Urinary bladder (tissue), 4 donors: ENCODE data around the gene SLAMF1. TPM values are rescaled to one million over a fixed set of nuclear protein-coding genes. Genes with fewer than 3 reads are reported as not detected.
"Not testable (repeated sequence)": the region's sequence is repeated elsewhere in the genome, so short reads cannot be mapped to it uniquely, and the experiment has no call there.

Experiments used
- DNase-seq: peaks from one replicate; pipeline ENCODE4 v3.0.0-alpha.2; 2015; ENCODE audit errors: extremely low spot score
- H3K27ac ChIP-seq: one replicate; pipeline ENCODE4 v1.5.1; 2013; ENCODE audit warnings: low read depth, mild to moderate bottlenecking, moderate library complexity
- H3K36me3 ChIP-seq: one replicate; pipeline ENCODE4 v1.6.1; 2013; ENCODE audit warnings: mild to moderate bottlenecking, moderate library complexity; ENCODE audit not compliant: insufficient read depth
- H3K4me1 ChIP-seq: one replicate; pipeline ENCODE4 v1.6.1; 2013; ENCODE audit warnings: mild to moderate bottlenecking, moderate library complexity; ENCODE audit not compliant: insufficient read depth
- H3K4me3 ChIP-seq: one replicate; pipeline ENCODE4 v1.5.1; 2013; ENCODE audit warnings: low read depth, low read length
- WGBS: extraction: QIAGEN DNeasy Blood & Tissue Kit; methylation state at CpG from one replicate; pipeline ENCODE4 v1.1.7; 2013; 5-methylcytosine and 5-hydroxymethylcytosine counted together
- polyA plus RNA-seq: library from polyadenylated mRNA; stranded (reverse); fragments of 200-250 nt; gene quantifications from one replicate; pipeline ENCODE4 v1.2.3, GENCODE V29; 2013
- total RNA-seq: library from RNA; depleted of rRNA; stranded (reverse); fragments of >200 nt; gene quantifications from one replicate; pipeline ENCODE4 v1.2.3, GENCODE V29; 2014
- donor health status: healthy with polysubstance abuse.
- donor health status: healthy.

SLAMF1 gene
- total and polyA plus RNA-seq, 2 donors: 0.21 to 0.47 TPM

GRCh38 chr1:160629286-160630210 lies 17.3 kb downstream of the SLAMF1 start:
- no peaks in the 10 kb centered on the region for H3K36me3 ChIP-seq
- DNase-seq: no peak
- no peaks in the 10 kb centered on the region for H3K4me1 ChIP-seq
- H3K27ac ChIP-seq: no peak overlapping the region
- no peak overlapping the region for H3K4me3 ChIP-seq
- 67% methylated on average over 19 of the region's 19 CpGs for WGBS

DNA sequence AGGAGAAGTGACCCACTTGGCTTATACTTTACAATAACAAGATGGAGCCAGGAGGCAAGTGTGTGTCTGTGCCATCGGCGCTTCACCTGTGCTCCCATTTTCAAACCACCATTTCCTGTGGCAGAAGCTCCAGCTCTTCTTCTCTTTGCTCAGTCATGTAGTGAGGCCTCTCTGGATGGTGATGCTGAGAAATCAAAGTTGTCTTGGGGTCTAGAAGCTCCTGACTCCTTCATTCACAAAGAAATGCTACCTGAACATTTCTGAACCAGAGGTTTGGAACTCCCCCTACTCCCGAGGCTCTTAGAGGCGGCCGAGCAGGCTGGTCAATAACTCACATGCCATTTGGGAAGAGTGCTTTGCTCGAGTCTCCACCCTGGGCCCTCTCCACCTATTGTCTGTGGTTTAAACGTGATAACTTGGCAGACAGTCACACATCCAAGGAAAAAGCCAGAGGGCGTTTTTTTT lies 18.0 kb downstream of the SLAMF1 start:
- Histone ChIP-seq H3K27ac (peak overlapping the region; percentile 52), H3K4me1 (peaks cover 1% of the 10 kb centered on the region), H3K4me3 (no peak overlapping the region), H3K36me3 (no peaks in the 10 kb centered on the region)
- no peak for DNase-seq
- 73% methylated on average over 8 of the region's 8 CpGs for WGBS

DNA sequence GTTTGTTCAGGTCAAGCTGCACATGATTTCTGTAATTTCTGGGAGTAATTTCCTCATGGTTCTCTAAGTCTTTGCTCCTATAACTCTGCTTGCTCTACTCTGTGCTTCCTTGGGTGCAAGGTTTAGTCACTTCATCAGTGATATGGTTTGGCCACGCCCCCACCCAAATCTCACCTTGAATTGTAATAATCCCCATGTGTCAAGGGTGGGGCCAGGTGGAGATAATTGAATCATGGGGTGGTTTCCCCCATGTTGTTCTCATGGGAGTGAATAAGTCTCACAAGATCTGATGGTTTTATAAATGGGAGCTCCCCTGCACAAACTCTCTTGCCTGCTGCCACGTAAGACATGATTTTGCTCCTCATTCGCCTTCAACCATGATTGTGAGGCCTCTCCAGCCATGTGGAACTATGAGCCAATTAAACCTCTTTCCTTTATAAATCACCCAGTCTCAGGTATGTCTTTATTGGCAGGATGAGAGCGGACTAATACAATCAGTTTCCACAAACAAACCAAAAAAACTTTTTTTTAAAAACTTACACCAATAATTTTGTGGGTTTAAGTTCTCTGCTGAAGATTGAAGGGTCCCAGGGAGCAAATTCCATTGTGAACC lies 19.1 kb downstream of the SLAMF1 start:
- not testable (repeated sequence) for H3K4me3 ChIP-seq, H3K27ac ChIP-seq
- WGBS: 90% methylated on average over 4 of the region's 4 CpGs

DNA sequence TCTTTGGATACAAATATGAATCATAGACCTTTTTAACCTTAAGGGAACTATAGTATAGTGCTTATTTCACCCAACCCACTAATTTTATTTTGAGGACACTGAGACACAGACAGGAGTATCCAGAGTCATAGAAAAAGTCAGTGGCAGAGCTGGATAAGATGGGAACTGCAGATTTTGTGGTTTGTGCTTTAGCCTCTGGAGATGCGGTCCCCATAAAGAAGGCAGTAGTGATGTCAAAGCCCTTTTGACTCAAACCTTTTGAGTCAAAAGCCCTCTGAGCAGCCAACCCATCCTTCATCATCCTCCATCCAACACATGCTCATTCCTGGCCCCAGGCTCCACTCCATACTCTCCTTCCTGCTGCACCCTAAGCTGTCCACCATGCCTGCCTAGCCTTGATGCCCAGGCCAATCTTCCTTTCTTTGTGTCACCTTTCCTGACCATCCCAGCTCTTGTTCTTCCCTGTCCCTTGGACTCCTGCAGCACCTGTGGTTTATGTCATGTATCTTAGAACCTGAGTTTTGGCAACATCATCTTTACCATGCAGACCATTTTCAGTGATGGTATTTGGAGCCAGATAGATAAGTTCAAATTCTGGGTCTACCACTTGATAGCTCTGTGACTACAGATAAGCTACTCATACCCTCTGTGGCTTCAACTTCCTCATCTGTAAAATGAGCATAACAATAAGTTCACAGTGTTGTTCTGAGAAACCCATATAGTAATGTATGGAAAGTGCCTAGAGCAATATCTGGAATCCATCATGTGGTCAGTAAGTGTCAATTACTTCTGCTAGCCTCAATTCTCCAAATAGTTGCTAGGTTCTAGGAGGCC lies 20.1 kb downstream of the SLAMF1 start:
- WGBS: 98% methylated on average over 1 of the region's 1 CpG
- Histone ChIP-seq H3K4me3 (no peak overlapping the region), H3K4me1 (peaks cover 2% of the 10 kb centered on the region), H3K36me3 (no peaks in the 10 kb centered on the region), H3K27ac (no peak overlapping the region)
- DNase-seq: no peak

More for the DNA sequence above, 19.1 kb downstream of the SLAMF1 start:
- not testable (repeated sequence) for H3K36me3 ChIP-seq, DNase-seq, H3K4me1 ChIP-seq

- no peak for DNase-seq
- H3K27ac ChIP-seq: no peak overlapping the region
- H3K4me1 ChIP-seq: peaks cover 2% of the 10 kb centered on the region
- WGBS: 82% methylated on average over 10 of the region's 10 CpGs
- no peak overlapping the region for H3K4me3 ChIP-seq
- H3K36me3 ChIP-seq: no peaks in the 10 kb centered on the region
Measured at GRCh38 chr1:160625725-160626498, 20.9 kb downstream of the SLAMF1 start.

- no peak overlapping the region for H3K27ac ChIP-seq
- DNase-seq: no peak
- no peak overlapping the region for H3K4me3 ChIP-seq
- peaks cover 2% of the 10 kb centered on the region for H3K4me1 ChIP-seq
- H3K36me3 ChIP-seq: no peaks in the 10 kb centered on the region
- WGBS: 73% methylated on average over 1 of the region's 1 CpG
Measured at GRCh38 chr1:160625321-160625720, 21.5 kb downstream of the SLAMF1 start.

- no peaks in the 10 kb centered on the region for H3K36me3 ChIP-seq
- DNase-seq: no peak
- no peak overlapping the region for H3K4me3 ChIP-seq
- no peak overlapping the region for H3K27ac ChIP-seq
- H3K4me1 ChIP-seq: peaks cover 2% of the 10 kb centered on the region
- 69% methylated on average over 3 of the region's 3 CpGs for WGBS
Measured at GRCh38 chr1:160624464-160624863, 22.4 kb downstream of the SLAMF1 start.

DNA sequence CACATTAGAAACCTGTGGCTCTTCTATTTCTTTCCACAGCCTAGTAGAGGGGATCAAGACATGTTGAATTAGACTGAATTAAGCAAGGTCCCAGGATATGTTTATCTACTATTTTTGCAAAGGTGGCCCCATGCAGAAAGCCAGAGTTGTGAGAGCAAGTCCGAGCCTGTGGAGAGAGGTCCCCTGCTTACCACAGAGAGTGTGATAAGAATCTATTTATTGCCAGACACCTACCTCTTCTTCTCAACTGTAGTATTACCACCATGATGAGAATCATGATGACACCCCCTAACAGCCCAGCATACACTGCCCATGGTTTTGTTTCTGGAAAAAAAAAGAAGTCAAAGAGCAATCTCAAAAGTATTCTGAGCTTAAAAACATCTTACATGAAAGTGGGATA lies 23.0 kb downstream of the SLAMF1 start:
- no peaks in the 10 kb centered on the region for H3K36me3 ChIP-seq
- no peak for DNase-seq
- peaks cover 2% of the 10 kb centered on the region for H3K4me1 ChIP-seq
- H3K27ac ChIP-seq: no peak overlapping the region
- H3K4me3 ChIP-seq: no peak overlapping the region
- WGBS: 56% methylated on average over 1 of the region's 1 CpG

GRCh38 chr1:160623227-160623633 lies 23.6 kb downstream of the SLAMF1 start:
- H3K4me3 ChIP-seq: no peak overlapping the region
- H3K36me3 ChIP-seq: no peaks in the 10 kb centered on the region
- peaks cover 2% of the 10 kb centered on the region for H3K4me1 ChIP-seq
- H3K27ac ChIP-seq: no peak overlapping the region
- 87% methylated on average over 3 of the region's 3 CpGs for WGBS
- no peak for DNase-seq

- H3K4me3 ChIP-seq: no peak overlapping the region
- H3K4me1 ChIP-seq: peaks cover 2% of the 10 kb centered on the region
- no peaks in the 10 kb centered on the region for H3K36me3 ChIP-seq
- DNase-seq: no peak
- 88% methylated on average over 5 of the region's 5 CpGs for WGBS
- H3K27ac ChIP-seq: no peak overlapping the region
Measured at GRCh38 chr1:160622501-160623226, 24.2 kb downstream of the SLAMF1 start.

DNA sequence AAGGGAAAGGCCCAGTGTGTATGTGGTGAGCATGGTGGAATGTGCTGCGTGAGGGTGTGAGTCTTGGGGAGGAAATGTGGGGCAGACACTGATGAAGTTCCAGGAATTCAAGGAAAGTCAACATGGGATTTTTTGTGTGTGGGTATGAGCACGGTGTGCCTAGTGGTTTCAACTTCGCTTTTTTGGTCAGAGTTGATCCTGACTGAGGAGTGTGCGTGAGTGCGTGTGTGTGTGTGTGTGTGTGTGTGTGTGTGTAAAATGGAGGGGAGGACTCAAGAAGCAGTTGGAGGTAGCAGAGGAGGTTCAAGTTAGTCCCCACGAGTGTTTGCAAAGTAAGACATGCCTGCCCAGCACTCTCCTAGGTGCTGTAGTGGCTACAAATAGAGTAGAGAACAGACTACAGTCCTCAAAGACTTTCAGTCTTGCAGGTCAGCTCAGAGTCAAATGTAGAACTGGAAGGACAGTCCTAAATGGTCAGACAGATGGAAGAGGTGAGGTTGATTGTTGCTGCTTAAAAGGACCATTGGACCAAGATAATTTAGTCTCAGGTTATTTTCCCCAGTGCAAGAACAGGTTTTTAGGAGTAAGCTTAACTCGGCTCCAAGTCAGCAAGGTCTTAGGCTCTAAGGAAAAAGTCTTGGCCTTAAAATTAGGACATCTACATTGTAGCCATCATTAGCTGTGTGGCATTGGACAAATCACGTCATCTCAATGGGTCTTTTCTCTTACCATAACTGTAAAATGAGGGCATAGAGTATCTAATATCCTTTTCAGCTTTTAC lies 25.0 kb downstream of the SLAMF1 start:
- Histone ChIP-seq H3K27ac (no peak overlapping the region), H3K36me3 (no peaks in the 10 kb centered on the region), H3K4me3 (no peak overlapping the region), H3K4me1 (peaks cover 2% of the 10 kb centered on the region)
- 78% methylated on average over 8 of the region's 8 CpGs for WGBS
- no peak for DNase-seq
